ENCODE measurements around the gene CHCHD6.
"Not testable (repeated sequence)": the region's sequence is repeated elsewhere in the genome, so short reads cannot be mapped to it uniquely, and the experiment has no call there.

CHCHD6 gene

DNA sequence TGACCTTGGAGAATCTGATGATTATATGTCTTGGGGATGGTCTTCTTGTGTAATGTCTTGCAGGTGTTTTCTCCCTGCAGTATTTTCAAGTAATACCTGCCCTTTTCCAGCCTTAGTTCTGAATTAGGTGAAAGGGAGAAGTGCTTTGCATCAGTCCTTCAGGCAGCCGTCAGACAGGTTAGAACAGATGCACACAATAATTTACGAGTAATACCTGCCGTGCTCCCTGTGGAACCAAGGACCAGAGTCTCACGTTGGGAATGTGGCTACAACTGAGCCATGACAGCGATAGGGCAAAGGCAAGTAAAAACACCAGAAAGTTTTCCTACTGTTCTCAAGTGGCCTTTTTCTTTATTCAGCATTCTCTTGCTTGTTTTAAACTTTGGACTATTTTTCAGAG is 69.1 kb downstream of the CHCHD6 start:
- no peak for FAIRE-seq

DNA sequence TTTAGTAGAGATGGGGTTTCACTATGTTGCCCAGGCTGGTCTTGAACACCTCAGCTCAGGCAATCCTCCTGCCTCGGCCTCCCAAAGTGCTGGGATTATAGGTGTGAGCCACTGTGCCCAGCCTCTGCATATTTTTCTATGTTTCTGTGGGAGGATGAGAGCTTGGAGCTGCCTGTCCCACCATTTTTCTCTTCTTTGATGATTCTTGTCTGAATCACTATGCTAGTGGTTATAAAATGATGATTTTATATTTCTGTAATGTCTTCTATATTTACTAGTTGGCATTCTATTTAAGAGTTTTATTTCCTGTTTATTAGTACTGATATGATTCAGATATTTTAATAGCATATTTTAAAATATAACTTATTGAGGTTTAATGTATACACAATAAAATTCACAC is 69.7 kb downstream of the CHCHD6 start:
- FAIRE-seq: no peak

- FAIRE-seq: no peak
These were observed 73.3 kb downstream of the CHCHD6 start for GRCh38 chr3:126777366-126777765.

DNA sequence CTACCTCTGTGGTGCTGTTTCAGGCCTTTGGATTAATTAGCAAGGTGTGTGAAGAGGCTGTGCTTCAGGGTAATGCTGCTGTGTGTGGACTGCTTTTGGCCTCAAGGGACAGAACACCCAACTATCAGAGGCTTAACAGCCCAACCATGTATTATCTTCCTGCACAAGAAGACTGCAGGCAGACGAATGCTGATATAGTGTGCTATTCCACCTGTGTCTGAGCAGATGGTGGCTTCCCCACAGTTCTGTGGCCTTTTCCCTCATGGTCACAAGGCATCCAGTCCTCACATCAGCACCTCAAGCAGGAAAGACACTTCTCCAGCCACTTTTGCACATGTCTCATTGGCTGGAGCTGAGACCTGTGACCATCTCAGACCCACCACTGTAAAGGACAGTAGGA is 76.6 kb downstream of the CHCHD6 start:
- no peak for FAIRE-seq

DNA sequence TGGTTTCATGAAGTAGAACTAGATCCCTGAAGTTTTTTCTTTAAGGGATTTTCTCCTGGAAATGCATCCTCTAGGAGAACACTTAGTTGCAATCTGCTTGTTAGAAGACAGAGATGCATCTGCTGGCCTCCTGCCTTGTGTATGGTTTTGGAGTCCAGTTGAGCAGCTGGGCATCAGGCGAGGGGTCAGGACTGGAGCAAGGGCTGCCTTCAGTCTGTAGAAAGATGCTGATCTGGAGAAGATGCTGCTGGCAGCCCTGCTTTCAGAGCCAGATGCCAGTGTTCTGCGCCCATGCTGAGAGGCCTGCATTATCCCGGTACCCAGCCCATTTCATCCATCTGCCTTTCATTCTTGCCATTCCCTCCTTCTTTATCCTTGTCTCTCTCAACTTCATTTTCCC is 77.4 kb downstream of the CHCHD6 start:
- FAIRE-seq: no peak

GRCh38 chr3:126781889-126782491 is 78.0 kb downstream of the CHCHD6 start:
- FAIRE-seq: no peak

GRCh38 chr3:126782536-126782935 is 78.5 kb downstream of the CHCHD6 start:
- no peak for FAIRE-seq

DNA sequence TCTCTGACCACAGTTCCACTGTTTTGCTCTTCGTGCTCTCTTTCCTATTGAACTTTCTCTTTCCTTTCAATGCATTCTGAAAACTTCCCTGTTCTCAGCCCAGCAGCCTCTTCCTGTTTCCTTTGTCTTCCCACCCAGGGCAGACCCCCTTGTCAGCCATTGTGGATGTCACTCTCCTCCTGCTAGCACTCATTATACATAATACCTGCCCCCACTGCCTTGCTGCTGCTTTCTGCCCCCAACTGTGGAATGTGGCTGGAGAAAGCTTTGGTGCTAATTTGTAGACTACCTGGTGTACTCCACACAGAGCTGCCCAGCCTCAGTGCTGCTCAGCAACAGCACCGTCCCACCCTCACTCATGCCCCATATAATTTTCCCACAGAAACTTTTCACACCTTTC is 80.2 kb downstream of the CHCHD6 start:
- no peak for FAIRE-seq

DNA sequence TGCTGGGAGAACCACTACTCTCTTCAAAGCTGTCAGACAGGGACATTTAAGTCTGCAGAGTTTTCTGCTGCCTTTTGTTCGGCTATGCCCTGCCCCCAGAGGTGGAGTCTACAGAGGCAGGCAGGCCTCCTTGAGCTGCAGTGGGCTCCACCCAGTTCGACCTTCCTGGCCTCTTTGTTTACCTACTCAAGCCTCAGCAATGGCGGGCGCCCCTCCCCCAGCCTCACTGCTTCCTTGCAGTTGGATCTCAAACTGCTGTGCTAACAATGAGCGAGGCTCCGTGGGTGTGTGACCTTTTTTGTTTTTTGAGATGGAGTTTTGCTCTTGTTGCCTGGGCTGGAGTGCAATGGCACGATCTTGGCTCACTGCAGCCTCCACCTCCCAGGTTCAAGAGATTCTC is 87.3 kb downstream of the CHCHD6 start:
- not testable (repeated sequence) for FAIRE-seq

GRCh38 chr3:126792998-126793397 is 89.0 kb downstream of the CHCHD6 start:
- FAIRE-seq: no peak

DNA sequence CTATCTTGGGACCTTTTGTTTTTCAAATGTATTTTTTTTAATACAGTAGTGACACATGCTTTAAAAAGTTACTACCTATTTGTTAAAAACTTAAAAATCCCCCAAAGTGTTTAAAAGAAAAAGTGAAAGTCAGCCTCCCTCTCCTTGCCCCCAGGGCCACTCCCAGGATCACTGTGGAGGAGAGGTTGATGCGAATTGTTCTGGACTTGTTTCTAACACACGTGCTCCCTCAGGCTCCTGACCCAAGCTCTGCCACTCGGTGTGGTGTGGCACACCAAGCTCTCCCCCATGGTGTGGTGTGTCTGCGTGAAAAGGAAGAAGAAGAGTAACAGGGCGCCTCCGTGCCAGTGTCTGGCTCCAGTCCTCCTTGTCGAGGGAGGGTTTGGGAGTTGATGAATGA is 93.5 kb downstream of the CHCHD6 start:
- no peak for FAIRE-seq

- FAIRE-seq: no peak
These were observed 94.5 kb downstream of the CHCHD6 start for GRCh38 chr3:126798521-126798920.

DNA sequence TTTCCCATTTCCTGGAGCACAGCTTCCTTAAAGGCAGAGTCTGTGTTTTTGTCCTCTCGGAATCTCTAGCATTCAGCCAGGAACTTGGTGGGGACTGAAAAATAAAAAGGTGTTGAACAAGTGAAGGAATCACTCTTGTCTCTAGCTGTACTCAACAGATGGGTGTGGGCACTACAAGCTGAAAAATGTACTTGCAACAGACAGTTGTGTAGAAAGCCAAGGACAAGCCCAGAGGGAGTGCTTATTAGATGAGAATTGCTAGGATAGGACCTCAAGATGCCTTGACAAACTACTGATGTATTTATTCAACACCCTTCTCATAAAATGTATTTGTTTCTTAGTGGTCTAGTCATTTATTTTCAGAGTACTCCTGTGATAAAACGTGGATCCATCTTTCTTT is 95.1 kb downstream of the CHCHD6 start:
- FAIRE-seq: no peak

DNA sequence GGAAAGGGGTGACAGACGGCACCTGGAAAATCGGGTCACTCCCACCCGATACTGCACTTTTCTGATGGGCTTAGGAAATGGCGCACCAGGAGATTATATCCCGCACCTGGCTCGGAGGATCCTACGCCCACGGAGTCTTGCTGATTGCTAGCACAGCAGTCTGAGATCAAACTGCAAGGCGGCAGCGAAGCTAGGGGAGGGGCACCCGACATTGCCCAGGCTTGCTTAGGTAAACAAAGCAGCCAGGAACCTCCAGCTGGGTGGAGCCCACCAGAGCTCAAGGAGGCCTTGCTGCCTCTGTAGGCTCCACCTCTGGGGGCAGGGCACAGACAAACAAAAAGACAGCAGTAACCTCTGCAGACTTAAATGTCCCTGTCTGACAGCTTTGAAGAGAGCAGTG is 97.3 kb downstream of the CHCHD6 start:
- not testable (repeated sequence) for FAIRE-seq

- no peak for FAIRE-seq
These were observed 103.8 kb downstream of the CHCHD6 start for GRCh38 chr3:126807795-126808194.

GRCh38 chr3:126811530-126811929 is 107.5 kb downstream of the CHCHD6 start:
- FAIRE-seq: no peak

DNA sequence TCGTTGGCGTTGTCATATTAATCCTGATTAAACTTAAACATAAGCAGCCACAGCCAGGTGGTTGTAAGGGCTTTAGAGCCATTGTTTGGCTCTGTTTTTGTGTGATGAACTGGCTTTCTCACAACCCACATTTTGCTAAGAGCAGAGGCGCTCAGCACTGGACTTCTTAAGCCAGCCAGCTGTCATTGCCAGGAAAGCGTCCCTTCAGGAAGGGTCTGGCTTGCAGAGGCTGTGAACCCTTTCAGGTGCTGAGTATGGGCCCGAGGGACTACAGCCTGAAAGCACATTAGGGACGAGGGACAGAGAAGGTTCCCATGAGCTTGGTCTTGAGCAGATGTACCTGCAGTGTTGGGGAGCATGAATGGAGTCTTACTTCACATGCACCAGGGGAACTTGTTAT is 112.3 kb downstream of the CHCHD6 start:
- no peak for FAIRE-seq

DNA sequence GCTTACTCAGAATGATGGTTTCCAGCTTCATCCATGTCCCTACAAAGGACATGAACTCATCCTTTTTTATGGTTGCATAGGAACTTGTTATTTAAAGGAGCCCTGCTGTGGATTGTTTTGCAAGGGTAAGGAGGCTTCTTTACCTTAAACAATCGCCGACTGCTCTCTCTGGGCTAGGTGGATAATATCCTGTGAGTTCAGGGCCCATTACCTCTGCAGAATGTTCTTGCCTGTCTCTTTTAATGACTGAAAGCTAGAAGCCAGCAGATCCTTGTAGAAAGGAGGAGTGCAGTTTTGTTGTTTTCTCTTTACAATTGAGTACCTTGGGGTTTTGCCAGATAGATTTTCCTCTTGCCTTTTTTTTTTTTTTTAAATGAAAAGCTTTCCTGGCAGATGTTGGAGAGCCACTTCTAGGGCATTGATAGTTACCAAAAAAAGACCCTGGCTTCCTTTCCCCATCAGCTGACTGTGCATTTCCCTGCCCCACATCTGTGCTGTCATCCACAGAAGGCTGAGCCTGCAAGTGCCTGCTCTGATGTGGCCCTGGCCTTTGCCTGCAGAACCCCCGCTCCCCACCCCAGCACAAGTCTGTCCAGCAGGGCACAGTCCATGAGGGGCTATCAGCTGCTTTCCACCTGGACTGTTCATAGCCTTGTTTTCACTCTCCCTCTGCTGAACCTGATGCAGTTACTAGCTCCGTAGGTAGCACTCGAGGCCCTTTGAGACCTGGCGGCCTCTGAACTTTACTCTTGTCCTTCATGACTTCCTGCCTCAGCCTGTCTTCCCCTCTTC is 113.1 kb downstream of the CHCHD6 start:
- FAIRE-seq: no peak

- no peak for FAIRE-seq
These were observed 113.7 kb downstream of the CHCHD6 start for GRCh38 chr3:126817781-126818180.

- FAIRE-seq: no peak
These were observed 114.5 kb downstream of the CHCHD6 start for GRCh38 chr3:126818400-126819095.

GRCh38 chr3:126826693-126827092 is 122.7 kb downstream of the CHCHD6 start:
- no peak for FAIRE-seq

GRCh38 chr3:126827121-126827520 is 123.1 kb downstream of the CHCHD6 start:
- no peak for FAIRE-seq

DNA sequence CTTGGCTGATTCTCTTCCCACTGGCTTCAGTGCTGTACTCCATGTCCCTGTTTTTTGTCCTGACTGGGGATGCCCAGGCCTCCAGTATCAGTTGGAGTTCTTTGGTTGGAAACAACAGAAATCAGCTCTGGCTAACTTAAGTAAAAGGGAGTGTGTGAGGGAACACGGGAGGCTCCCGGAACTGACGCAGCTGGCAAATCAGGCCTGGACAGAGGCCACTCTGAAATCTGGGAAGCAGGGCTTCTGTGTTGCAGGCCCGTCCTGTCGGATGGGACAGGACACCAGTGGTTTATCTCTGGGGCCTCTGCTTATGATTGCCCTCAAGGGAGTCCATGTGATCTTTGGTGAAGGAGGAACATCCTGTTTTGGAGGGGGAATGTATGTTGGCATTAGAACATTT is 124.3 kb downstream of the CHCHD6 start:
- no peak for FAIRE-seq

DNA sequence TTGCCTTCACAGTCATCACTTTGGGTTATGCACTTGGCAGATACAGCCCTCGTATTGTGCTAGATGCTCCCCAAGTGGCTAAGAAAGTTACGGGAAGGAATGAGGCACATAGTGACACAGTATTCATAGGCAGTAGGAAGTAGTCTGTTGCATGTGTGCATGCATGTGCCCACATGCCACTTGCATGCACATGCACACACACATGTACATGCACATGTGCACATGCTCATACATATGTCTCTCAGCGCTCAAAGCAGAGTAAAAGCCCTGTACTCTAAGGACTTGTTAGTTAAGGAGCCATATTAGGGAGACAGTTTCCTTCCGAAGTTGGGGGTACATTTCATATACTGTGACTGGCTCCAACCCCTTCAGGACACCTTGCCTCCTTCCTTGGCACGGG is 128.9 kb downstream of the CHCHD6 start:
- FAIRE-seq: no peak

Data from colon (tissue), 2 donors.